Stomach (tissue), 9 donors: ENCODE measurements around the gene NUBPL. TPM values are rescaled to one million over a fixed set of nuclear protein-coding genes. Genes with fewer than 3 reads are reported as not detected.
"Not testable (repeated sequence)": the region's sequence is repeated elsewhere in the genome, so short reads cannot be mapped to it uniquely, and the experiment has no call there.

ENCODE experiments used
- DNase-seq, 2 donors: peaks; one replicate each; pipeline versions ENCODE4 v3.0.0 to v3.0.0-alpha.2; 2013 to 2019
- H3K27ac ChIP-seq, 5 donors: fragments of 200-600 bp in 4 of 5; sonication (generic) in 4 of 5; one replicate each; pipeline ENCODE4 v1.5.1; 2013 to 2019; ENCODE audit warnings: mild to moderate bottlenecking in 1 of 5, moderate library complexity in 1 of 5
- H3K27me3 ChIP-seq, 3 donors: fragments of 200-600 bp; sonication (generic); one replicate each; pipeline ENCODE4 v1.5.1; 2017 to 2019; ENCODE audit warnings: mixed run types in 1 of 3
- H3K36me3 ChIP-seq, 4 donors: fragments of 200-600 bp; sonication (generic); 1 replicate in 3 of 4; 2 replicates in 1 of 4; pipeline ENCODE4 v1.5.1; 2016 to 2019
- H3K4me1 ChIP-seq, 4 donors: fragments of 200-600 bp; sonication (generic); one replicate each; pipeline ENCODE4 v1.5.1; 2016 to 2019
- H3K4me3 ChIP-seq, 4 donors: fragments of 200-600 bp; sonication (generic) in 3 of 4; one replicate each; pipeline ENCODE4 v1.5.1; 2016 to 2019; ENCODE audit warnings: mild to moderate bottlenecking in 1 of 4
- H3K9me3 ChIP-seq, 4 donors: fragments of 200-600 bp; sonication (generic); one replicate each; pipeline ENCODE4 v1.5.1; 2016 to 2019
- CTCF ChIP-seq, 7 experiments: fragments of 450-650 bp in 4 of 7; fragments of 200-600 bp in 3 of 7; sonication (generic) in 3 of 7; IDR thresholded peaks; one replicate each; pipeline ENCODE4 v1.5.1; 2016 to 2019; ENCODE audit warnings: antibody characterized with exemption in 7 of 7, control low read depth in 2 of 7, mild to moderate bottlenecking in 1 of 7
- EP300 ChIP-seq: sonication (generic); formaldehyde crosslinking; IDR thresholded peaks from one replicate; pipeline ENCODE4 v1.6.1; 2017; ENCODE audit warnings: antibody characterized with exemption
- POLR2A ChIP-seq, 4 donors: fragments of 450-650 bp; IDR thresholded peaks; one replicate each; pipeline ENCODE4 v1.6.1; 2016; ENCODE audit warnings: antibody characterized with exemption in 4 of 4, control low read depth in 2 of 4, mild to moderate bottlenecking in 1 of 4, moderate library complexity in 1 of 4
- POLR2AphosphoS5 ChIP-seq, 3 donors: sonication (generic); formaldehyde crosslinking; IDR thresholded peaks; one replicate each; pipeline ENCODE4 v1.6.1; 2016; ENCODE audit warnings: antibody characterized with exemption in 3 of 3
- WGBS, 5 donors: extraction: QIAGEN DNeasy Blood & Tissue Kit in 3 of 5; methylation state at CpG; one replicate each; pipeline versions ENCODE4 v1.1.5 to v1.1.7; 2013 to 2018; 5-methylcytosine and 5-hydroxymethylcytosine counted together
- intact Hi-C: fragments of 100-400 bp; cut with DNase I; formaldehyde crosslinking; loops from one replicate; pipeline ENCODE4 v1.15.1; 2023; ENCODE audit warnings: low total_unique reads
- polyA plus RNA-seq, 3 donors: library from polyadenylated mRNA; stranded (reverse); fragments of 200-250 nt; gene quantifications; one replicate each; pipeline ENCODE4 v1.2.3, GENCODE V29; 2013
- total RNA-seq, 5 donors: library from RNA; depleted of rRNA; stranded (reverse); fragments of >200 nt; gene quantifications; one replicate each; pipeline versions ENCODE4 v1.1.0 to v1.2.3, GENCODE V29; 2014 to 2016
- donor health status: healthy with polysubstance abuse.
- donor health status: Bipolar disorder and iron deficiency.
- donor health status: healthy.

Gene NUBPL
- total and polyA plus RNA-seq, 8 donors, result 0.58 to 25.7 (median 5.0) TPM

GRCh38 chr14:31611778-31612433, 50.7 kb downstream of the NUBPL start:
- 96 to 99% (median 97%) methylated on average over 3 of the region's 3 CpGs for WGBS, 5 donors
- no peak for DNase-seq
- Histone ChIP-seq H3K4me1 (no peaks in the 10 kb centered on the region), H3K27me3 (no peaks in the 10 kb centered on the region), H3K36me3 (peaks cover 0 to 4% (median 0%) of the 10 kb centered on the region in 4 donors), H3K9me3 (peaks cover 0 to 11% (median 4%) of the 10 kb centered on the region in 4 donors), H3K4me3 (no peak overlapping the region), H3K27ac (no peak overlapping the region)
- TF ChIP-seq CTCF (IDR thresholded peaks at IDR 0.05), result no peak
- no peak for TF ChIP-seq POLR2A (IDR thresholded peaks at IDR 0.05)
- intact Hi-C loops, result no loop called here

GRCh38 chr14:31613188-31613587, 52.0 kb downstream of the NUBPL start:
- DNase-seq, result no peak
- Histone ChIP-seq H3K36me3 (no peaks in the 10 kb centered on the region), H3K9me3 (peaks cover 0 to 11% (median 4%) of the 10 kb centered on the region in 4 donors), H3K4me1 (no peaks in the 10 kb centered on the region), H3K27ac (no peak overlapping the region), H3K27me3 (no peaks in the 10 kb centered on the region), H3K4me3 (no peak overlapping the region)
- WGBS, 5 donors, result 94 to 97% (median 95%) methylated on average over 5 of the region's 5 CpGs
- intact Hi-C loops, result no loop called here
- TF ChIP-seq POLR2AphosphoS5 (IDR thresholded peaks at IDR 0.05) (no peak), CTCF (IDR thresholded peaks at IDR 0.05) (no peak), POLR2A (IDR thresholded peaks at IDR 0.05) (no peak), EP300 (no peak)

- H3K4me3 ChIP-seq, DNase-seq, H3K4me1 ChIP-seq, H3K27me3 ChIP-seq, intact Hi-C loops, H3K27ac ChIP-seq: not testable (repeated sequence)
- 78 to 93% (median 91%) methylated on average over 2 of the region's 2 CpGs for WGBS, 5 donors
- Histone ChIP-seq H3K36me3 (peaks cover 0 to 28% (median 14%) of the 10 kb centered on the region in 4 donors), H3K9me3 (peaks cover 0 to 40% (median 31%) of the 10 kb centered on the region in 4 donors)
These were observed 57.7 kb downstream of the NUBPL start for GRCh38 chr14:31618884-31619283.

GRCh38 chr14:31619440-31619839, 58.2 kb downstream of the NUBPL start:
- no peak overlapping the region for H3K4me3 ChIP-seq
- no peak for DNase-seq
- WGBS, 5 donors, result 94 to 99% (median 96%) methylated on average over 4 of the region's 4 CpGs

GRCh38 chr14:31620898-31621297, 59.7 kb downstream of the NUBPL start:
- Histone ChIP-seq H3K9me3 (peaks cover 0 to 40% (median 31%) of the 10 kb centered on the region in 4 donors), H3K36me3 (peaks cover 0 to 28% (median 14%) of the 10 kb centered on the region in 4 donors)
- 94 to 100% (median 97%) methylated on average over 10 of the region's 10 CpGs for WGBS, 5 donors
- H3K27me3 ChIP-seq, H3K4me3 ChIP-seq, H3K27ac ChIP-seq, intact Hi-C loops, H3K4me1 ChIP-seq, DNase-seq: not testable (repeated sequence)

More at GRCh38 chr14:31619440-31619839, 58.2 kb downstream of the NUBPL start:
- no peak for TF ChIP-seq EP300
- no peak for TF ChIP-seq POLR2AphosphoS5 (IDR thresholded peaks at IDR 0.05)
- no peak for TF ChIP-seq CTCF (IDR thresholded peaks at IDR 0.05)
- TF ChIP-seq POLR2A (IDR thresholded peaks at IDR 0.05), result no peak
- no peaks in the 10 kb centered on the region for H3K4me1 ChIP-seq
- peaks cover 0 to 28% (median 14%) of the 10 kb centered on the region in 4 donors for H3K36me3 ChIP-seq
- H3K27ac ChIP-seq, result no peak overlapping the region
- H3K27me3 ChIP-seq, result no peaks in the 10 kb centered on the region
- H3K9me3 ChIP-seq, result peaks cover 0 to 40% (median 31%) of the 10 kb centered on the region in 4 donors
- intact Hi-C loops, result no loop called here
